ENCODE results near the gene GRHL1. TPM values are rescaled to one million over a fixed set of nuclear protein-coding genes. Genes with fewer than 3 reads are reported as not detected.

Gene GRHL1
- total and polyA plus RNA-seq, 9 donors = 0.18 to 2.4 (median 0.63) TPM; not detected in 1

GRCh38 chr2:9910699-9911098, 40.8 kb upstream of the GRHL1 start:
- no peaks in the 10 kb centered on the region for H3K27me3 ChIP-seq
- no peaks in the 10 kb centered on the region for H3K4me1 ChIP-seq (ENCODE audit: insufficient read depth)
- intact Hi-C loops (cut with DNase I) = no loop called here
- DNase-seq = no peak
- H3K27ac ChIP-seq = no peak overlapping the region
- H3K4me3 ChIP-seq = no peak overlapping the region
- no peaks in the 10 kb centered on the region for H3K9me3 ChIP-seq
- TF ChIP-seq CTCF (IDR thresholded peaks at IDR 0.05) (no peak), EP300 (IDR thresholded peaks at IDR 0.05) (no peak), POLR2A (IDR thresholded peaks at IDR 0.05) (no peak)
- WGBS, 3 donors = 70 to 93% (median 82%) methylated on average over 4 of the region's 4 CpGs
- H3K36me3 ChIP-seq = no peaks in the 10 kb centered on the region

DNA sequence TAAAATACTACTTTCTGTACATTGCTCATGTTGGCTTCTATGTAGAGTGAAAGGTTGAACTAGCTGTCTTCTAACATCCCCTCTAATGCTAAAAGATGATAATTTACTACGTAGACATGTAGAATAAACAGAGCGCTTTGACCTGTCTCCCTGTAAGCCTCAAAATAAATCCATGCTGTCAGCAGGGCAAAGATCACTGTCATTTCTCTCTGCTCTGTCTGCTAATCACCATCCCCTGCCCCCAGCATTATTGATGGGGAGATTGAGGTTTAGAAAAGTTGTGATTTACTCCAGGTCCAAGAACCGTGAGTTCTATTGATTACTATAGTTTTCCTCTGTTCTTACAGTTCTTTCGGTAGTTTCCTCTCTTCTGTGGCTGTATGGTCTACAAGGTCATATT, 39.0 kb upstream of the GRHL1 start:
- H3K27ac ChIP-seq = no peak overlapping the region
- WGBS, 3 donors = 90 to 92% (median 92%) methylated on average over 4 of the region's 4 CpGs
- H3K4me1 ChIP-seq (ENCODE audit: insufficient read depth) = no peaks in the 10 kb centered on the region
- no peaks in the 10 kb centered on the region for H3K9me3 ChIP-seq
- no peaks in the 10 kb centered on the region for H3K27me3 ChIP-seq
- H3K36me3 ChIP-seq = no peaks in the 10 kb centered on the region
- DNase-seq = no peak
- intact Hi-C loops (cut with DNase I) = no loop called here
- no peak overlapping the region for H3K4me3 ChIP-seq
- TF ChIP-seq CTCF (IDR thresholded peaks at IDR 0.05) (no peak), POLR2A (IDR thresholded peaks at IDR 0.05) (no peak), EP300 (IDR thresholded peaks at IDR 0.05) (no peak)

DNA sequence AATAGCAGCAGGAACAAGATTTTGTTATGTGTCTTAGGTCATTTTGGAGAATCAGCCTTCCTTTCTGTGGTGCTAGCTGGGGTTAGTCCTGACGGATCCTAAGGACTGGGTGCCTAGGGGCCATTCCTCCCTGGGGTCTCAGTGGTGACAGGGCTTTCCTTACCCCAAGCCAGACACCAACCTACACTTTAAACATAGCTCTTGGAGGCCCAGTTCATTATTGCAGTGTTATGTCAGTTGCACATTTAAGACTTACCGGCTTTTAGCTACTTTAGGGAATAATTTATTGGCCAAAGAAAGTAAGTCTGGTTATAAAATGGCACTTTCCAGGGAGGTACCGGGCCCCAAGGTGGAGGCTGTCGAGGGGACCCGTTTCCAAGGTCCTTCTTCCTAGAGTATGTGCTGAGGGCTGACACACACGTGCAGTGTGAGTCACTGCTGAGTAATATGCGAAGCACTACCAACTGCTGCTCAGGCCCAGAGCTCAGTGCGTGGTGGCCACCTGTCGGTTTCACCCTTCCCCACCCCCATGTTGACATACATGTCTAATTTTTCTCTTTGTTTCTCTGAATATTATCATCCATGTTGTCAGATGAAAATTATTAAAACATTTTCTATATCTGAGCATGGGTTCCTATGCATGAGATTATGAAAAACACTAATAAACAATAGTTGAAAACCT, 37.0 kb upstream of the GRHL1 start:
- no peak for TF ChIP-seq CTCF (IDR thresholded peaks at IDR 0.05)
- Histone ChIP-seq H3K4me1 (ENCODE audit: insufficient read depth) (no peaks in the 10 kb centered on the region), H3K36me3 (no peaks in the 10 kb centered on the region), H3K27me3 (no peaks in the 10 kb centered on the region), H3K4me3 (no peak overlapping the region), H3K9me3 (no peaks in the 10 kb centered on the region), H3K27ac (no peak overlapping the region)
- DNase-seq = no peak
- intact Hi-C loops (cut with DNase I) = no loop called here
- WGBS, 3 donors = 85 to 92% (median 86%) methylated on average over 9 of the region's 9 CpGs

DNA sequence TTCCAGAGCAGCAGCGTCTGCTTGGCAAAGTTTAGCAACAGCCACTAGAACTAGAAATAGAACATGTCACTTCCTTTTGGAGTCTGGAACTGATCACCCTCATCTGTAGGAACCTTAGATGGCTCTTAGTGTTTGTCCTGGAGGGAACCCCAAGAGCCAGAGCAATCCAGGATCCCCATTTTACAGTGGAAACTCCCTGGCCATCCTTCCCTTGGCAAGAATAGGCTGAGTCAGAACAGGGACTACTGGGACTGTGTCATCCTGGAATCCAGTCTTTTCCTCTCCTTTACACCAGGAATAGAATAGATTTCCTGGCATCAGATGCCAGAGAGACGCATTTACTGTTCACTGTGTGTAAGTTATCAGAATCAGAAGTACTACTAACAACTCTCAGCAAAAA, 33.2 kb upstream of the GRHL1 start:
- Histone ChIP-seq H3K4me3 (no peak overlapping the region), H3K27ac (no peak overlapping the region), H3K4me1 (ENCODE audit: insufficient read depth) (no peaks in the 10 kb centered on the region), H3K27me3 (no peaks in the 10 kb centered on the region), H3K9me3 (no peaks in the 10 kb centered on the region), H3K36me3 (no peaks in the 10 kb centered on the region)
- intact Hi-C loops (cut with DNase I) = no loop called here
- DNase-seq = no peak
- TF ChIP-seq CTCF (IDR thresholded peaks at IDR 0.05) (no peak), EP300 (IDR thresholded peaks at IDR 0.05) (no peak), POLR2A (IDR thresholded peaks at IDR 0.05) (no peak)
- WGBS, 3 donors = 37 to 77% (median 68%) methylated on average over 2 of the region's 2 CpGs

Data from ovary (tissue), 9 donors.